ENCODE data around the gene IGFL1. TPM values are rescaled to one million over a fixed set of nuclear protein-coding genes. Genes with fewer than 3 reads are reported as not detected.

IGFL1 gene
- total RNA-seq, 1 donor from 2014 or later = not detected

GRCh38 chr19:46186717-46187101 is 42.8 kb upstream of the IGFL1 start:
- no peaks in the 10 kb centered on the region for H4K20me1 ChIP-seq (ENCODE audit: insufficient read depth, low read length)
- H3K4me2 ChIP-seq (ENCODE audit: low read length) = no peak overlapping the region
- DNase-seq (ENCODE audit: low read depth) (no peak), FAIRE-seq (no peak)
- H3K9me3 Mint-ChIP-seq (ENCODE audit: unreplicated experiment) = peaks cover 4% of the 10 kb centered on the region
- H3K27me3 ChIP-seq (ENCODE audit: insufficient read depth, low read length) = peaks cover 33% of the 10 kb centered on the region
- peaks cover 57% of the 10 kb centered on the region for H3K4me1 Mint-ChIP-seq (ENCODE audit: low read depth, unreplicated experiment)
- no peaks in the 10 kb centered on the region for H3K36me3 ChIP-seq (ENCODE audit: insufficient read depth, low read length)
- H3K4me3 Mint-ChIP-seq (ENCODE audit: unreplicated experiment) = peak overlapping the region; percentile 23
- no peak overlapping the region for H2AFZ ChIP-seq (ENCODE audit: low read depth, low read length)
- no peaks in the 10 kb centered on the region for H3K79me2 ChIP-seq (ENCODE audit: insufficient read depth, low read length)
- H3K9ac ChIP-seq (ENCODE audit: low read length) = no peak overlapping the region
- H3K27ac ChIP-seq (ENCODE audit: low read depth, low read length) = no peak overlapping the region
- peak overlapping the region; percentile 87 for H3K27ac Mint-ChIP-seq (ENCODE audit: unreplicated experiment)
- peaks cover 3% of the 10 kb centered on the region for H3K36me3 Mint-ChIP-seq (ENCODE audit: low read depth, unreplicated experiment)
- H3K9me3 ChIP-seq (ENCODE audit: insufficient read depth, low read depth, low read length) = no peaks in the 10 kb centered on the region
- H3K4me1 ChIP-seq (ENCODE audit: insufficient read depth, low read length) = peaks cover 7% of the 10 kb centered on the region
- no peak overlapping the region for H3K4me3 ChIP-seq (ENCODE audit: insufficient read depth, low read depth, low read length)
- H3K27me3 Mint-ChIP-seq (ENCODE audit: low read depth, unreplicated experiment) = peaks cover 4% of the 10 kb centered on the region
- no peak for TF ChIP-seq EZH2 (IDR thresholded peaks at IDR 0.05; ENCODE audit: insufficient read depth, low read length)
- TF ChIP-seq, protein P1, sequence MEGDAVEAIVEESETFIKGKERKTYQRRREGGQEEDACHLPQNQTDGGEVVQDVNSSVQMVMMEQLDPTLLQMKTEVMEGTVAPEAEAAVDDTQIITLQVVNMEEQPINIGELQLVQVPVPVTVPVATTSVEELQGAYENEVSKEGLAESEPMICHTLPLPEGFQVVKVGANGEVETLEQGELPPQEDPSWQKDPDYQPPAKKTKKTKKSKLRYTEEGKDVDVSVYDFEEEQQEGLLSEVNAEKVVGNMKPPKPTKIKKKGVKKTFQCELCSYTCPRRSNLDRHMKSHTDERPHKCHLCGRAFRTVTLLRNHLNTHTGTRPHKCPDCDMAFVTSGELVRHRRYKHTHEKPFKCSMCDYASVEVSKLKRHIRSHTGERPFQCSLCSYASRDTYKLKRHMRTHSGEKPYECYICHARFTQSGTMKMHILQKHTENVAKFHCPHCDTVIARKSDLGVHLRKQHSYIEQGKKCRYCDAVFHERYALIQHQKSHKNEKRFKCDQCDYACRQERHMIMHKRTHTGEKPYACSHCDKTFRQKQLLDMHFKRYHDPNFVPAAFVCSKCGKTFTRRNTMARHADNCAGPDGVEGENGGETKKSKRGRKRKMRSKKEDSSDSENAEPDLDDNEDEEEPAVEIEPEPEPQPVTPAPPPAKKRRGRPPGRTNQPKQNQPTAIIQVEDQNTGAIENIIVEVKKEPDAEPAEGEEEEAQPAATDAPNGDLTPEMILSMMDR (IDR thresholded peaks at IDR 0.05; ENCODE audit: insufficient read depth, low read depth, low read length) = no peak

DNA sequence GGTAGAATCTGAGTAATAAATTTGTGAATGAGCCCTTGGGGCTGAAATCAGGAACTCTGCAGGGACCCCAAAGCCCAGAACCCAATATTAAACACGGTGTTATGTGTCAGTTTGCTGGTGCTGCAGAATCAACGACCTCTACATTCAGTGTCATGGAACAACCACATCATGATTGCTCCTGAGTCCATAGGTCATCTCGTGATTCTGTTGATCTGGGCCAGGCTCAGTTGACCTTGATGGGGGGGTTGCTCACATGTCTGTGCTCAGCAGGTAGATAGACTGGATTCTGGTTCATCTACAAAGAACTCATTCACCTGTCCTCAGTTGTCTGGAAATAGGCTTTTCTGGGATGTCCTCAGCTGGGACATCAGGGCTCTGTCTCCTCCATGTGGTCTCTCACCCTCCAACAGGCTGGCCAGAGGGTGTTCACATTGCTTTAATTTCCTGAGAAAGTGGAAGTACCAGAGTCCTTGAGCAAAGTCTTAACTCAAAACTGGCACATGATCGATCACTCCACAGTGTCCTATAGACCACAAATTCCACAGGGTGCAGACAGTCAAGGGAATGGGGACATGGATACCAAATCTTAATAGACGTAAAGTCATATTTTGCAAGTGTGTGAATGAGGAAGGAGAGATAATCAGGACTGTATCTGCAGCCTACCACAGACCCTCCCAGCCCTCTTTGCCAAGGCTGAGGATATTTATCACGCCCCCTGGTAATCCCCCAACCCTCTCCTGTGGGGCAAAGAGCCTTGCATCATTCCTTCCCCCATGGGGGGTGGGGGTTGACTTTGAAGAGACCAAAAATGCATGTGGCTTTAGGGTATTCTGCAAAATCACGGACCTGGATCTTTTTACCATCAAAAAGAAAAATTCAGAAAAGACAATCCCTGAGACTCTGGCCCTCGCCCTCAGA is 39.3 kb upstream of the IGFL1 start:
- Mint-ChIP-seq H3K27ac (ENCODE audit: unreplicated experiment) (peak overlapping the region; percentile 47), H3K4me1 (ENCODE audit: low read depth, unreplicated experiment) (peaks cover 42% of the 10 kb centered on the region), H3K4me3 (ENCODE audit: unreplicated experiment) (no peak overlapping the region), H3K27me3 (ENCODE audit: low read depth, unreplicated experiment) (peaks cover 6% of the 10 kb centered on the region), H3K36me3 (ENCODE audit: low read depth, unreplicated experiment) (peaks cover 2% of the 10 kb centered on the region), H3K9me3 (ENCODE audit: unreplicated experiment) (no peaks in the 10 kb centered on the region)
- H3K79me2 ChIP-seq (ENCODE audit: insufficient read depth, low read length) = no peaks in the 10 kb centered on the region
- H3K4me2 ChIP-seq (ENCODE audit: low read length) = no peak overlapping the region
- no peak for TF ChIP-seq EZH2 (IDR thresholded peaks at IDR 0.05; ENCODE audit: insufficient read depth, low read length)
- TF ChIP-seq, protein P1 (IDR thresholded peaks at IDR 0.05; ENCODE audit: insufficient read depth, low read depth, low read length) = no peak
- H3K4me1 ChIP-seq (ENCODE audit: insufficient read depth, low read length) = peaks cover 12% of the 10 kb centered on the region
- H4K20me1 ChIP-seq (ENCODE audit: insufficient read depth, low read length) = no peaks in the 10 kb centered on the region
- H3K27ac ChIP-seq (ENCODE audit: low read depth, low read length) = no peak overlapping the region
- DNase-seq (ENCODE audit: low read depth) = no peak
- H3K27me3 ChIP-seq (ENCODE audit: insufficient read depth, low read length) = peaks cover 48% of the 10 kb centered on the region
- no peak overlapping the region for H3K9ac ChIP-seq (ENCODE audit: low read length)
- H2AFZ ChIP-seq (ENCODE audit: low read depth, low read length) = no peak overlapping the region
- H3K36me3 ChIP-seq (ENCODE audit: insufficient read depth, low read length) = no peaks in the 10 kb centered on the region
- H3K9me3 ChIP-seq (ENCODE audit: insufficient read depth, low read depth, low read length) = no peaks in the 10 kb centered on the region
- FAIRE-seq = no peak
- H3K4me3 ChIP-seq (ENCODE audit: insufficient read depth, low read depth, low read length) = no peak overlapping the region

- FAIRE-seq (no peak), DNase-seq (ENCODE audit: low read depth) (no peak)
- peaks cover 9% of the 10 kb centered on the region for H3K27me3 Mint-ChIP-seq (ENCODE audit: low read depth, unreplicated experiment)
- TF ChIP-seq, protein P1 (IDR thresholded peaks at IDR 0.05; ENCODE audit: insufficient read depth, low read depth, low read length) = no peak
- no peak for TF ChIP-seq EZH2 (IDR thresholded peaks at IDR 0.05; ENCODE audit: insufficient read depth, low read length)
- Histone ChIP-seq H3K27ac (ENCODE audit: low read depth, low read length) (no peak overlapping the region), H4K20me1 (ENCODE audit: insufficient read depth, low read length) (no peaks in the 10 kb centered on the region), H3K36me3 (ENCODE audit: insufficient read depth, low read length) (no peaks in the 10 kb centered on the region), H3K4me1 (ENCODE audit: insufficient read depth, low read length) (peaks cover 9% of the 10 kb centered on the region), H3K27me3 (ENCODE audit: insufficient read depth, low read length) (peaks cover 51% of the 10 kb centered on the region), H3K9ac (ENCODE audit: low read length) (no peak overlapping the region), H3K79me2 (ENCODE audit: insufficient read depth, low read length) (no peaks in the 10 kb centered on the region), H3K9me3 (ENCODE audit: insufficient read depth, low read depth, low read length) (no peaks in the 10 kb centered on the region), H2AFZ (ENCODE audit: low read depth, low read length) (no peak overlapping the region), H3K4me2 (ENCODE audit: low read length) (no peak overlapping the region), H3K4me3 (ENCODE audit: insufficient read depth, low read depth, low read length) (no peak overlapping the region)
- peaks cover 37% of the 10 kb centered on the region for H3K4me1 Mint-ChIP-seq (ENCODE audit: low read depth, unreplicated experiment)
- peak overlapping the region; percentile 66 for H3K27ac Mint-ChIP-seq (ENCODE audit: unreplicated experiment)
- H3K4me3 Mint-ChIP-seq (ENCODE audit: unreplicated experiment) = no peak overlapping the region
- peaks cover 2% of the 10 kb centered on the region for H3K9me3 Mint-ChIP-seq (ENCODE audit: unreplicated experiment)
- H3K36me3 Mint-ChIP-seq (ENCODE audit: low read depth, unreplicated experiment) = peaks cover 2% of the 10 kb centered on the region
Measured at GRCh38 chr19:46191356-46191755, 38.2 kb upstream of the IGFL1 start.

Measured in astrocyte (in vitro differentiated cells and primary cell).